Measurements from ENCODE around the gene MYOD1.

Gene MYOD1

DNA sequence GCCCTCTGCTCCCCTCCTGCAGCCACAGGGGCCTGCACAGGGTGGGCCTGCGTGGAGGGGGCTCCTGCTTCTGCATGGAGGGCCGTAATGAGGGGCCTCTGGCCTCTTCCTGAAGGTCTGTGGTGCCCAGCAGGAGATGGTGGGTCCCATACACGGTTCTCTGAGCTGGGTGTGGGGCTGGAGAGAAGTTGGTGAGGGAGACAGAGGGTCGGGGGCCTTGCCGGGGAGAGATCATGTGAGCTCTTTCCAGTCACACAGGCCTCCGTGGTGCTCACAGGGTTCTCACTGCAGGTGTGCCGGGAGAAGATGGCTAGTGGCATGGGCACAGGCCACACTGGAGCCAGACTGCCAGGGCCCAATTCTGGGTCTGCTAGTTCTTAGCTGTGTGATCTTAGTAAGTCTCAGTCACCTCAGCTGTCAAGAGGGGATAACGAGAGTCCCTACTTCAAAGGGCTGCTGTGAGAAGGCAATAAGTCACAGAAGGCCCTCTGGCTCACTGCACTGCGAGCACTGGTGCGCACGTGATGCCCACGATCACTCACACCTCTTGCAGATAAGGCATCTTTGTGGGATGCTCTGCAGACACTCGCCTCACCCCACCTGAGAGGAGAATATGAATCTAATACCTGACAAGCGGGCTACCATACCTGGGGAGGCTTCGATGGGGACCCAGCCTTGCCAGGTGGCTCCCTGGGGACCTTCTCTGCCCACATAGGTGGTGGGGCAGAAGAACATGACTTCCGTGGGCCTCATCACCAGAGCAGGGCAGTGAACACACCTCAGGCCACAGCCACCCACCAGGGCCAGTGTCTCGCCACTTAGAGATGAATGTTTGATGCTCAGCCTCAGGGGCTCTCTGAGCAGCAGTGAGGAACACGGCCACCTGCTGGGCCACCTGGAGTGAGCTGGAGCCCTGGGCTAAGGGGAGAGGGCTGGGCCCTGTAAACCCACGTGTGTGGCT, 29.7 kb downstream of the MYOD1 start:
- DNase-seq (ENCODE audit: low read depth in 2 of 2, low spot score in 1 of 2), result no peak

DNA sequence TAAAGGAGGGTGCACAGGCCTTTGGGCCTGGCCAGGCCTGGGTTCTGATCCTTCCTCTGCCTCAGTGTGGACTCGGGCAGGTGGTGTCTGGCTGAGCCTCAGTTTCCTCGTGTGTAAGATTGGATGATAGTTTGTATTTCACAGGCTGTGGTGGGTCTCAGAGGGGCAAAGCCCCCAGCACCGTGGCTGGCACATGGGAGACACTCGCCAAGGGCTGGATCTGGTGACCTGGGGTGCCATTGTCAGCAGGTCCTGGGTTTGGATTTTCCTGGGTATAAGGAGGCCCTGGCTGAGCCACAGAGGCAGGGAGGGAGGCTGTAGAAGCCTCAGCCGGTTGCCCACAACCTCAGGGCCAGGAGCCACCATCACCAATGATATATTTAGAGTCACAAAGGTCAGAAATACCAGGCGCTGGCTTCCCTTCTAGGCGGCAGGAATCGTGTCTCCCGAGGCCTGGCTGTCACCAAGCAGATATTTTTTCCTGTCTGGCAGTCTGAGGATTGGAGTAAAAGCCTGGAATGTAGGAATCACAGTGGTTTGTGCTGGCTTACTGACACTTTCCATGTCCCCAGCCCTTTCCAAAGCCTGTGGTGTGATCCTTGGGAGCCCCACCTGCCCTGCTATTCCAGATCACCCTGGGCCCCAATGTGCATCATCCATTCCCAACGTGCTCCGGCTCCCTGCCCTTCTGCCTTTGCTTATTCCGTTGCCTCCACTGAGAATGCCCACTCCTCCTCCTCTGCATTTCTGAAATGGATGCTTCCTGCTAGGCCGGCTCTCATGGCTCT, 30.8 kb downstream of the MYOD1 start:
- no peak for DNase-seq (ENCODE audit: low read depth in 2 of 2, low spot score in 1 of 2)

DNA sequence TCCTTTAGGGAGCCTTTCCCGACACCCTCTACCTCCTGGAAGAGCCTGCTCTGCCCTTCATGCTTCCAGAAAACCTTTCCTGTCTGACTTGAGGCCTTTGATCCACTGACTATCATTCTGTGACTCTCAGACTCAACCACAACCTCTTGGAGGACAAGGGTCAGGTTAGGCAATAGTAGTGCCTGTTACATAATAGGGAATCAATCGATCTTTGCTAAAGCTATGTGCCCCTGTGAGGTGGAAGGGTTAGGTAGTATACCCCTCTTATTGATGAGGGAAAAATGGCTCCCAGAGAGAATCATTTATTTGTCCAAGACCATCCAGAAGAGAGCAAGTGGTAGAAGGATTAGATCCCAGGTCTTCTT, 31.4 kb downstream of the MYOD1 start:
- no peak for DNase-seq (ENCODE audit: low read depth in 2 of 2, low spot score in 1 of 2)

DNA sequence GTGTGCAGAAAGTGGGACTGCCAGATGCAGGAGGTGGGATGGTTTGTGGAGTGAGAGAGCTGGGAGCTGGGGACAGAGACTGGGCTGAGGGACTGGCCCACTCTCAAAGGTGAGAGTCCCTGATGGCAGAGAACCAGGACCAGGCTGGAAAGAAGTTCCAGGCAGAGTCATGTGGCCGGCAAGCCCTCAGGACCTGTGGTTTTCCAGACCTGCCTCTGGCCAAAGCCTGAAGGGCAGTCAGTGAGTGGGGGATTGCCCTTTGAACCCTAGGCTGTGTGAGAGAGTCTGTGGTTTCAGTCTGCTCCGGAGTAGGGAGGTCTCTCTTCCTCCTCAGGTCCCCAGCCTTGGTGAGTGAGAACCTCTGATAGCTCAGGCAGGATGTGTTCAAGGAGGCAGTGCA, 32.2 kb downstream of the MYOD1 start:
- no peak for DNase-seq (ENCODE audit: low read depth in 2 of 2, low spot score in 1 of 2)

DNA sequence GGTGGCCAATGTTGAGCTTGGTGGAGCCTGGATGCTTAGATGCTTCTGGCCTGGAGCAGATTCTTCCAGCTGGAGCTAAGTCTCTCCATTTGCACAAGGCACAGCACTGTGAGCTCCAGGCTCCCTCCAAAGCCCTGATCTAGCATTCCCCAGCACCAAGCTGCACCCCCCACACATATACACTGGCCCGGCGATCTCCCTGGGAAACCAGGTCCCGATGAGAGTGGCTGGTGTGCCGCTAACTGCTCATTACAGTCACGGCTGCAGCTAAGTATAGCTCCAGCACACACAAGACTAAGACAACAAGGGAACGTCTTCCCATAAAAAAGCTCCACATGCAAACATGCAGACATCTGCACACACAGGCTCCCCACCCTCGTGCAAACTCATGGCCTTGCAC, 32.8 kb downstream of the MYOD1 start:
- DNase-seq (ENCODE audit: low read depth in 2 of 2, low spot score in 1 of 2), result no peak

DNA sequence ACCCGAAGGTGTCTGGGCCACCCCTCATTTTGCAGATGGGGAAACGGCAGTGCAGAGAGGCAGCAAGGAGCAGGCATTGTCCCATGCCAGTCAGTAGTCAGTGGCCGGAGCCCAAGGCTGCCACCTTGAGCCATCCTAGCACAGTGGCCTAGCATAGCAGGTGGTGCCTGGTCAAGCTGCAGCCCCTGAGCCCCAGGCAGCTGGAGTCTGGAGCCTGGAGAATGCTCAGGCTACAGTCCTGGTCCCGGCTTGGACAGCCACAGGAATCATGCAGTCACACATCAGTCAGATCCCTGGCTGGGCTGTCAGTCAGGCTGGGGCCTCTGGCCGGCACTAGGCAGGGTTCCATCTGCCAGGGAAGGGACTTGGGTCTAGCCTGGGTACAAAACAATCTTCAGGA, 33.8 kb downstream of the MYOD1 start:
- no peak for DNase-seq (ENCODE audit: low read depth in 2 of 2, low spot score in 1 of 2)

DNA sequence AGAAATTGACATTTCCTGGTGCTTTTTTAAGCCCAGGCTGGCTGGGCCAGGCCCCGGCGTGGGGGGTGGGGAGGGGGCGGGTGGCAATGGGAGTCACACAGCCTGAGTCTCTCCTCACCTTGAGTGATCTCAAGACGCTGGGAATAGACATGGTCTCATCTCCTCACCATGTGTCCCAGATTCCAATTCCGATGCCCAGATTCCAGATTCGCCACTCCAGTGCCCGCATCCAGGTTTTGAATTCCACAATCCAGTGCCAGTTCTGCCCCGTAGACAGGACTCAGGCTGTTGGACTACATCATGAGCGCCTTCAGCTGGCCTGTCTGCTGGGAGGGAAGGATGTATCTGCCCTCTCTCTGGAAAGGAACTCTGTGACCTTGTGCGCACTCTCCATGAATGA, 34.3 kb downstream of the MYOD1 start:
- DNase-seq (ENCODE audit: low read depth in 2 of 2, low spot score in 1 of 2), result no peak

DNA sequence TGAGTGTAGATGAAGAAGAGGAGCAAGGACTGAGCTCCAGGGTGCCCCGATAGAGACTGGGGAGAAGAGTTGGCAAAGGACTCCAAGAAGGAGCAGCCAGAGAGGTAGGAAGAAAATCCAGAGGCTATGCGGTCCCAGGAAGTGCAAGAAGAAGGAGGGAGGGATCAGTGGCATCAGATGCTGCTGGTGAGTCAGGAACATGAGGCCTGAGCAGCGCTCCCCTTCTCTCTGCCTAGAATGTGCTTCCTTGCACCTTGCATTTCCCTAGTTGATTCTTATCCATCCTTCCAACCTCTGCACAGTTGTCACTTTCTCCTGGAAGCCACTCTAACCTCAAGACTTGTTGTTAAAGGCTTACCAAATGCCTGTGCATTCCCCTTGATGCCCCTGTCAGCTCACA, 36.5 kb downstream of the MYOD1 start:
- DNase-seq (ENCODE audit: low read depth in 2 of 2, low spot score in 1 of 2), result no peak

DNA sequence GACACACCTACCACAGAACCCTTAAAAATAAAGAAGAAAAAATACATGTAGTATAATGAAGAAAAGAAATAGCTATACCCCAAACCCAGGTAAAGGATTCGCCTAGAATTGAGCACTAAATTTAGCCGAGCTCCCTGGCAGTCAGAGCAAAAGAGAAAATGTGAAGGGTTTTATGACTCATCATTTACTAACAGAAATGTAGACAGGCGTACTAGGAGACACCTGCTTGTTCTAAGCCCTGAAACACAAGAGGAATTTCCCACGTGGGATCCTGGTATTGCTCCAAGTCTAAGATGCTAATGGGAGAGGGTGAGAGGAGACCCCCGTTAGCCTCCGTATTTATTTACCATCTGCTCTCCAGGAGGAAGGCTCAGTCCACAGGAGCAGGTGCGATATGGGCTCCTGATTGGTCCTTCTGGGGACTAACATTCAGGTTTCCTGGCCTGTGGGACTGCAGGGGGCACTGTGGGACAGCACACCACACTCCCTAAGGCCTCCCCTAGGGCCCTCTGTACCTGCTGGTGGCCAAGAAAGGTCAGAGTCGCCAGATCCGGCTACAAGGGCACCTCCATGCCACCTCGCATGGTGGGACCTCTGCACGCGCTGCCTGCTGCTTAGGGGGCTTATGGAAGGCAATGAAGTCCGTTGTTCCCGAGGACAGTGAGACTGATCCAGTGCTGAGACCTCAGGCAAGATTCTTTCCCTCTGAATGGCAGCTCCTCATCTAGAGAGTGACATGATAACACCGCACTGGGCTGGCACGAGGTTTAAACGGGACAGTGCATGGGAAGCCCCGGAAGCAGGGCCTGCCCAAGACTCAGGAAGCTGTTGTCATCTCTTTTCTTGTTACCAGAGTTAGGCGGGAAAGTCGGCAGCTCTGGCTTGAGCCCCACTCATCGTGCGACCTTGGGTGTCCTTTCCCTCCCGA, 41.0 kb downstream of the MYOD1 start:
- no peak for DNase-seq (ENCODE audit: low read depth in 2 of 2, low spot score in 1 of 2)

DNA sequence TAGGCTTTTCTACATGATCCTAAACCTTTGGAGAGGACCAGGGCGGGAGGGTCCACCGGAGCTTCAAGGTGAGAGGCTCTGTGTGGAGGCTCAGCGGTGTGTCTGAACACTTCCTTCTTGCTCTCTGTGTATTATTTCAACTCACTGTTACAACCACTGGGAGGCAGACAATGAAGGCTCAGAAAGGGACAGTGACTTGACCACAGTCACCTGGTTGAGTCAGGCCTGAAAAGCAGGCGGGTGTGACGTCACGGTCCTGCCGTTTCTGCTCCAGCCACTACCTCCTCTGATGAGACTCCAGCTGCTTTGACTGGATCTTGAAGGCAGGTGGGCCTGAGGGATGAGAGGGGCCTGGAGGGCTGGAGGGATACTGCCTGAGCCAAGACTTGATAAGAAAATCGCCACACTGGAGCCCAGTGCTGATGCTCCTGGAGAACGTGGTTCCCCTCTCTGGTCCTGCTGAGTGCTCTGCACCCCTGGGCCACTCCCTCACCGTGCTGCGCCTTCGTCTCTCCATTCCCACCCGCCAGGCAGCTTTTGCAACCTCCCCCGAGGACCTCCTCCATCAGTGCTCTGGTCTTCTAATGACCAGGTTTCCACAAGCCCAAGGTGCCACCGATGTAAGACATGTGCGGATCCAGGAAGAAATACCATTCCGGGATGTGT, 43.1 kb downstream of the MYOD1 start:
- no peak for DNase-seq (ENCODE audit: low read depth in 2 of 2, low spot score in 1 of 2)

DNA sequence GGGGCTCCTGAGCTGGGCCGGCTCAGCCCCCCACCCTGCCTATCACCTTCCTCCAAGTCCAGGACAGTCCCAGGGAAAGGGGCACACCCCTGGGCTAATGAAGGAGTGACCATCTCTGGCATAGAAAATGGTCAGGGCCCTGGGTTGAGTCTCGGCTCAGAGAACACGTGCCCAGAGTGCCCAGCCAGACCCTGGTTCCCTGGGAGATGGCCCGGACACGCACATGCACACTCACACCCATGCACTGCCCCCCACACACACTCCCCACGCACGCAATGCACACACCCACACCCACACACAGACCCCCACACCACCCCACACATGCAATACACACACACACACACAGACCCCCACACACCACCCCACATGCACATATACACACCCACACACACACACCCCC, 43.9 kb downstream of the MYOD1 start:
- DNase-seq (ENCODE audit: low read depth in 2 of 2, low spot score in 1 of 2), result no peak

DNA sequence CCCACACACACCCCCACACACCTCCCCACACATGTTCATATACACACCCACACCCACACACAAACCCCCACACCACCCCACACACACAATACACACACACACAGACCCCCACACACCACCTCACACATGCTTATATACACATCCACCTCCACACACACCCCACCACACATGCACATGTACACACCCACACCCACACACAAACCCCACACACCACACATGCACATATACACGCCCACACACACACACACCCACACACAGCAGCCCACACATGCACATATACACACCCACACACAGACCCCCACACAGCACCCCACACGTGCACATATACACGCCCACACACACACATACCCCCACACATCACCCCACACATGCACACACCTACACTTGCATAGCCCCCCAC, 44.3 kb downstream of the MYOD1 start:
- no peak for DNase-seq (ENCODE audit: low read depth in 2 of 2, low spot score in 1 of 2)

DNA sequence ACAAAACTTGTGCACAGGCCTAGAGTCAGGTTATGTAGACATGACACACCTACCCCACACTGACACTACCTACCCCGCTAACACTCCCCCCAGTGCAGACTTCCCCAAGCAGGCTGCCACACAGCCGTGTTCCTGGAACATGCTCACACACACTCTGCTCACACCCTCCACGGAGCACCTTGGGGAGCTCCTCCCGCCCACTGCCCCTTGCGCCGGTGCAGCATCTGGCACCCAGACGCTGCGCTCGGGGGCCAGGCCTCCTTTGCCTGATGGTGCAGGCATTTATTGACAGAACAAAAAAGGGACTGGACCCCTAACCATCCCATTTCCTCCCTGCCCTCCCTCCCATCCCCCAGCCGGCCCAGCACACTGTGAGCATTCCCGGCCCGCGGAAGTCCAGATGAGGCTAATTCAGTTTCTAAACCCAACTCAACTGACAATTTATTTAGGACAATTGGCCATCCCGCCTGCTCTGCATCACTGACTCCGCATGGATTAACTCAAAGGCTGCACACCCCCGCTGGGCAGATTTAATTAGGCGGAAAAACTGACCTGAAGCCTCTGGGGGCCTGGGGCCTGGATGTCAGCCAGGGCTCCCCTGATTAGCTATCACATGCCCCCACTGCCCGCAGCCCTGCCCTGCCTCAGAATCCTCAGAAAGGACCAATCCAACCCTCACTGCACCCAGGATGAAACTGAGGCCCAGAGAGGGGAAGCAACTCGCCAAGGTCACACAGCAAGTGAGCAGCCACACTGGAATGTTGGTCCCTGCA, 45.3 kb downstream of the MYOD1 start:
- no peak for DNase-seq (ENCODE audit: low read depth in 2 of 2, low spot score in 1 of 2)

DNA sequence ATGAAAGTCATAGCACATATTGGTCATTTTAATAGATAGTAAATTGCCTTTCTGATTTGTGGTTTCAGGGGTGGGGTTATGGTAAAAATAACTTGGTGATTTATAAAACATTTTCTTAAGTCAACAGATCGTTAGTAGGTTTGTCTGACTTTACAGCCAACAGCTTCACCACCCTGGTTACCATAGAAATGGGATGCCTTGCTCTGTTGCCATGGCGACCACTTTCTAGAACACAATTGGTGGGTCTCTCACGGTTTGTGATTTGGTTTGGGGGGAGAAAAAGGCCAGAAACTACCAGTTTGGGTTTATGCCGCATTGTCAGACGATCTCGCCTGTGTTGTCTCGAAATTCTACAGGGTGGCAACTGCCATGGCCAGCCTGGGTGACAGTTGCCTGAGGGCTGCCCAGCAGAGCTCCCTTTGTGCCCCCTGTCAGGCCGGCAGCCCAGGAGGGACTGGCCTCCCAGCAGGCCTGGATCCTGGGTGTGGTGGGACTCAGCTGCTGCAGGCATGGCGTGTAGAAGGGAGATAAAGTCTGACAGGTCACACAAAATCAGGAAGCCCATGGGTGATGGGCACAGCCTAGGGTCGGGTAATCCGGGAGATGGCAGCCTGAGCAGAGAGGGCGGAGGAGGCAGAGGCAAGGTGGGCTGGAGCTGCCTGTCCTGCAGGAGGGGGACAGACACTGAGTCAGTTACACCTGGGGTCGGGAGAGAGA, 46.1 kb downstream of the MYOD1 start:
- no peak for DNase-seq (ENCODE audit: low read depth in 2 of 2, low spot score in 1 of 2)

DNA sequence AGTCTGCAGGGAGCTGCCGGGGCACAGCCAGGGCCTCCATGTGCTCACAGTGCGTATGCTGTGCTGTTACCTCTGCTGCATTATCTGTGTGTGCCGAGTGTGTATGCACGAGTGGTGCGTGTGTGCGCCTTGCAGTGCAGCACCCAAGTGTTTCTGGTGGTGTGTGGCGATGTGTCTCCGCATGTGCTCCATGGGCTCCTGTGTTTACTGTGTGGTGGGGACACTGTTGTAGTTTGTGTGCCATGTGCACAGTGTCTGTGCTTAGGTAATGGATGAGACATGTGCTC, 46.6 kb downstream of the MYOD1 start:
- no peak for DNase-seq (ENCODE audit: low read depth in 2 of 2, low spot score in 1 of 2)

DNA sequence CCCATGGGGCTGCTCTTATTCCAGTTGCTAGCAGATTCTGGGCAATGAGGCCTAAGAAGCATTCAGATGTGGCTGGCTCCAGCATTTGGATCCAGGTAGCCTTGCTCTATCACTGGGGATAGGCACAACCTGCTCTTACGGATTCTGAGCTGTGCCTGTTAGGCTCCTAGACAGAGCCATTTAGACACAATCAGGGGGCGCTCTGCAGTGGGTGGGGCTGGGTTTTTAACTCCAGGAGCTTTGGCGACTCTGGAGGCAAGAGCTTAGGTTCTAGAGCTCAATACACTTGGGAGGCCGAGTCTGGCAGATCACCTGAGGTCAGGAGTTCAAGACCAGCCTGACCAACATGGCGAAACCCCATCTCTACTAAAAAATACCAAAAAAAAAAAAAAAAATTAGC, 47.2 kb downstream of the MYOD1 start:
- no peak for DNase-seq (ENCODE audit: low read depth in 2 of 2, low spot score in 1 of 2)

DNA sequence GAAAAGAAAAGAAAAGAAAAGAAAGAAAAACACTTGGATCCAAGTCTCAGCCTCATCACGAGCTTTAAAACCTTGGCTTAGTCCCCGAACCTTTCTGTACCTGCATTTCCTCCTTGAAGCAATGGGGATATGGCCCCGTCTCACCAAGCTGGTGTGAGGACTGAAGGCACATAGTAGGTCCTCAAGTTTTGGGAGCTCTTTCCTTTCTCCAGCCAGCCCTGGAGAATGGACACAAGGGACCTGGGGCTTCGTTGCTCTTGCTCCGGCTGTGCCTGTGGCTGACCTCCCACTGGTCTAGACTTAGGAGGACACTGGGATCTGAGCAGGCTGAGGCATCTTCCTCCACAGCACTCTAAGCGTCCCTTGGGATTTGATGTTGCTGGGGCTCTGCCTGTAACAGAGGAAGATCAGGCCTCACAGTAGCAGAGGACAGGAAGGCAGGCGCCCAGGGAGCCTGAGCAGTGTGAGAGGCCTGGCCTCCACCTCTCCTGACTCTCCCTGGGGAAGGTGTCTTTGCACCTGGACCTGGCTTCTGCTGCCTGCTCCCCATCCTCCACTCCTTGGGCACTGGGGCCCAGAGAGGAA, 48.0 kb downstream of the MYOD1 start:
- no peak for DNase-seq (ENCODE audit: low read depth in 2 of 2, low spot score in 1 of 2)

DNA sequence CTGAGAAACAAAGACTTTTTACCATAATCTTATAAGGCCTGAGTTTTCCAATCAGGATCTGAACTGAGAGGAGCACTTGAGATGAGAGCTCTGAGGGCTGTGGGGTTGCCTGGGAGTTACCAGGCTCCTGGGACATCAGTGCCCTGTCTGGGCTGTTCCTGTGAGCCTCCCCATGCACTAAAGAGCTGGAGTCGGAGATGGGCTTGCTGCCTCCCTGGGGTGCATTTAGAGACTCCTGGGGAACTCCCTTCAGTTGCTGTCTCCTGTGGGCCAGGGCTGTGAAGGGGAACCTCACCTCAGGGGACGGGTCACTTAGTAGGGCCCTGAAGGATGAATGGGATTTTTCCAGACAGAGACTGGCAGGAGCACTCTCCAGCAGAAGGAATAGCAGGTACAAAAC, 48.5 kb downstream of the MYOD1 start:
- DNase-seq (ENCODE audit: low read depth in 2 of 2, low spot score in 1 of 2), result no peak

DNA sequence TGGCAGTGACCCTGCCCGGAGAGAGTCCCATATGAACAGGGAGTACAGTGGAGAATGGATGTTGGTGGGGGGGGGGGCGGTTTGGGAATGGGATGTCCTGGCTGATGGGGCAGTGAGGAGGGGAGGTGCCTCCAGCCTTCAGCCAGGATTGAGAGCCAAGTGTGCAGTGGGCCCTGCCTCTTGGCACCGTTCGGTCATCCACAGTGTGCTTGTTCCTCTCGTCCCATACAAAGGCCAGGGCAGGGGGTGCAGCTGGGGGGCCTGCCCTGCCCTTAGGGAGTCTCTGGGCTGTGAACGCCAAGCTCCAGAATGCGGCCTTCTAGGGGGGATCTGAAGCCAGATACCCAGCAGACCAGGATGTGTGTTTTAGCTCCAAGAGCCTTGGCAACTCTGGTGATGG, 49.2 kb downstream of the MYOD1 start:
- no peak for DNase-seq (ENCODE audit: low read depth in 2 of 2, low spot score in 1 of 2)

Data from stimulated activated CD8-positive, alpha-beta memory T cell treated with anti-CD3 and anti-CD28 coated beads, Interleukin-4, amount 100 ng/mL, for 4 hours (primary cell).